Measurements from ENCODE around the gene SAYSD1.
A peak's percentile ranks its signal among the peaks of the same experiment; 100 is the strongest.

The SAYSD1 gene

DNA sequence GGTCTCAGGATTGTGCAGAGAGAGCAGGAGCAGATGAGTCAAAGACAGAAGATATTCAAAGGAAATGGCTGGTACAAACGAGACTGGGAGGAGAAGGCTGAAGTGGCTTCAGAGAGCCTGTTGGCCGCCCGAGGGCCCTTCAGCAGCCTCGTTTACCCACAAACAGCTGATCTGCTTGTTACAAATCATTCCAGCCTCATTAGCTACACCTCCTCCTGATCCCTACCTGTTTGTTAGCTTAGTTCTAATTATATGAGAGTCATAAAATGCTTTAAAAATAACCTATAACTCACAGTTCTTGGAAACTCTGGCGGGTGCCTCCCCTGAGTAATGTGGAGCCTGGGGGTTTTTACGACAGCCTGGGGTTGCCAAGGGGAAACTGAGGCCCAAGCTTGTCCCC is 53.8 kb downstream of the SAYSD1 start:
- peak overlapping the region; percentile 70 for H3K27ac ChIP-seq
- TF ChIP-seq ZFX (IDR thresholded peaks at IDR 0.05) (no peak), CTCF (conservative IDR thresholded peaks at IDR 0.05) (no peak)

DNA sequence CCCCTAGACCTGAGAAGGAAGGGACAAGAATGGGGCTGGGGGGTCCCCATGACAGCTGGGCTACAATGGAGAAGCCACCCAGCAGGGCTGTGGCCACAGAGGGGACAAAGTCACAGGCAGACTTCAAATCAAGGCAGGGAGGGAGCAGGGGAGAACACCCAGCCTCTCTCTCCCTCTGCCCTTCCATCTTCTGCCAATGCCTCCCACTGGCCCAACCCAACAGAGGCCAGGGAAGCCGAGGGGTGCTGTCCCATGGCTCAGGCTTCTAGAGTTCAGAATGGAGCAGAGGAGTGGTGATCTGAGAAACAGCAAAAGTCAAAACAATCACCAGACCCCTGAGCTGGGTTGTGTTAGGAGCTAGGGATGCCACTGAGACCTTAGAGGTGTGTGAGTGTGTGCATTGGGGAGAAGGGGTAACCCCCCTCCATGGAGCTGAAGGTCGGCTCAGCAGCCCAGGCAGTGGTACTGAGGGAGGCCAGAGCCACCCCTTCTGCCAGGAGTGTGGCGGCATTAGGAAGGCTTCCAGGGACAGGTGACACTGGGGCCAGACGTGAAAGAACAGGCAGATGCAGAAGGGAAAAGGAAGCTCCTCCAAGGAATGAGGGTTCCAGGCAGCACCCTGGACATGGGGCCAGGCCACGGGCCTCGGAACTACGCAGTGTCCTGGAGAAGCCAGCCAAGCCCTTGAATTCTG is 54.4 kb downstream of the SAYSD1 start:
- peak overlapping the region; percentile 70 for H3K27ac ChIP-seq
- TF ChIP-seq CTCF (conservative IDR thresholded peaks at IDR 0.05) (no peak), ZFX (IDR thresholded peaks at IDR 0.05) (no peak)

DNA sequence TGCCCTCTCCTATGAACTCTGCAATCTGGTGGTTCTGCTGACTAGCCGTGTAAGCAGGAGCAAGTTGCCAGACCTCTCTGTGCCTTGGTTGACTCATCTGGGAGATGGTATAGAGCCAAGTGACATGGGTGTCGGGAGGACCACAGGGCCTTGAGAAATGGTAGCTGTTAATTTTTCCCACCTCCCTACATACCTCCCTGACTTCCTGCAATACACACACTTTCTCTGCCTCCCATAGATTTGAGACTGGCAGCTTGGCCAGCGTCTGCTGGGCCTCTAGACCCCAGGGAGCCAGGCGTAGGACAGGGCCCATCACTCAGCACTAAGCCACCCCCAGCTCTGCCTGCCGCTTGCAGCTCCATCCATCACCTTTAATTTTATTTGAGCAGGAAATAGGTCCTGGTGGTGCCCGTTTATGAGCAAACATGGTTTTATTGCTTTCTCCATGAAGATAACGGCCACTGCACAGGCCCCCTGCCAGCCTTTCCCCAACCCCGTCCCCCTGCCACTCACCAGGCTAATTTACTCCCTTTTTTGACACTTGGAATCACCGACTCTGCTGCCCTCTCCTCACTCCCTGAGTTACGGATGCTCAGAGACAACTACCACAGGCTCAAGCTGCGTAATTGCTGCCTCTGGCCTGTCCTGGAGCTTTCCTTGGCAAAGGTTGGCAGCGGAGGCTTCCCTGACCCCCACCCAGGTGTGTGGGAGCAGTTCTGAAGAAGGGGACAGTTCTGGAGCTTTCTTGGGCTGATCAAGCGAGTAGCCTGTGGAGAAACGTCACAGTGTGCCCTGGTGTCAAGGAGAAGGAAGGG is 55.3 kb downstream of the SAYSD1 start:
- H3K27ac ChIP-seq, result peak overlapping the region; percentile 70
- no peak for TF ChIP-seq ZFX (IDR thresholded peaks at IDR 0.05)
- no peak for TF ChIP-seq CTCF (conservative IDR thresholded peaks at IDR 0.05)

DNA sequence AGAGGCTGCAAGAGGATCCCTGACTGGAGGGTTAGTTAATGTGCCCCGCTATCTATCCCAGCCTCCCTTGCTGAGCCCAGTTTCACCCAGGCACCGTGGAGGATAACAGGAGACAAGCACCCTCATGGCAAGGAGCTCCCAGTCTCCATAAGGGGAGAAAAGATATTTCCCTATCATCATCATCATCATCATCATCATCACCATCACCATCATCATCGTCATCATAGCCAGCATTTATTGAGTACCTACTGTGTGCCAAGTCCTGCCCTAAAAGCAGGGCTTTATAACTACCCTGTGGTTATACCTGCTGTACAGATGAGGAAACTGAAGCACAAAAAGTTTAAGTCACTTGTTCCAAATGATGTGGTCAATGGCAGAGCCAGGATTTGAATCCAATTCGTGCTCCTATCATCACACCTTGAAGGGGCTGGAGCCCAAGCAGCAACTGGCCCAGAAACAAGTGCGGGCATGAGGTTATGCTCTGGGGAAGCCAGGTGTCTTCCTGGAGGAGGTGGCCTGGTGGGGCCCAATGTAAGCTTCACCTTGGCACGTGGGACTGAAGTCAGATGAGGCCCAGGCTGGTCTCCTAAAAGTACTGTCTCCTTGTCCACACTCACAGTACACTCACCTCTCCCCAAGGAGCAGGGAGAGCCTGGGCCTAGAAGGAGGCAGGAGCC is 56.4 kb downstream of the SAYSD1 start:
- TF ChIP-seq ZFX (IDR thresholded peaks at IDR 0.05) (no peak), CTCF (conservative IDR thresholded peaks at IDR 0.05) (no peak)
- H3K27ac ChIP-seq, result peak overlapping the region; percentile 70

DNA sequence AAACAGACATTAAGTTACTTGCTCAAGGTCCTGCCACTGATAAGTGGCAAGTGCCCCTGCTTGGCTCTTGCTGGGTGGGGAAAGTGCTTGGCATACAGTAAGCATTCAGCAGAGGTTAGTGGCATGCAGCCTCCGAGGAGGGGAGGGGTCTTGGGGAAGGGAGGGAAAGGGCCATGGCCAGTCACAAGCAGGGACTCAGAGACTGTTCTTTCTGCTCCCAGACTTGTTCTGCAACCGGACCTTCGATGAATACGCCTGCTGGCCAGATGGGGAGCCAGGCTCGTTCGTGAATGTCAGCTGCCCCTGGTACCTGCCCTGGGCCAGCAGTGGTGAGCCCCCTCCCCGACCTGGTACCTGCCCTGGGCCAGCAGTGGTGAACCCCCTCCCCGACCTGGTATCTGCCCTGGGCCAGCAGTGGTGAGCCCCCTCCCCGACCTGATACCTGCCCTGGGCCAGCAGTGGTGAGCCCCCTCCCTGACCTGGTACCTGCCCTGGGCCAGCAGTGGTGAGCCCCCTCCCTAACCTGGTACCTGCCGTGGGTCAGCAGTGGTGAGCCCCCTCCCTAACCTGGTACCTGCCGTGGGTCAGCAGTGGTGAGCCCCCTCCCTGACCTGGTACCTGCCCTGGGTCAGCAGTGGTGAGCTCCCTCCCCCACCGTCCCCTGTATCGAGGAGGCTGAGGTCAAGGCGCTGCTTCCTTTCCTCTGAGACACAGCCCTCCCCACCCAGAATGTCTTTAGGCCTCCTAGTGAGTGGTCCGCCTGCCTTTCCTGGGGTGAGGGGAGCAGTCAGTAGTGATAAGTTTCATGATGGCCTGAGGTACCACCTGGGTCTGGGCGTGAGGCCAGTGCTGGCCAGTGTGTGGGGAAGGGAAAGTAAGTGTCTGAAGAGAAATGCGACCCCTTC is 57.5 kb downstream of the SAYSD1 start:
- no peak for TF ChIP-seq CTCF (conservative IDR thresholded peaks at IDR 0.05)
- no peak for TF ChIP-seq ZFX (IDR thresholded peaks at IDR 0.05)
- H3K27ac ChIP-seq, result no peak overlapping the region

DNA sequence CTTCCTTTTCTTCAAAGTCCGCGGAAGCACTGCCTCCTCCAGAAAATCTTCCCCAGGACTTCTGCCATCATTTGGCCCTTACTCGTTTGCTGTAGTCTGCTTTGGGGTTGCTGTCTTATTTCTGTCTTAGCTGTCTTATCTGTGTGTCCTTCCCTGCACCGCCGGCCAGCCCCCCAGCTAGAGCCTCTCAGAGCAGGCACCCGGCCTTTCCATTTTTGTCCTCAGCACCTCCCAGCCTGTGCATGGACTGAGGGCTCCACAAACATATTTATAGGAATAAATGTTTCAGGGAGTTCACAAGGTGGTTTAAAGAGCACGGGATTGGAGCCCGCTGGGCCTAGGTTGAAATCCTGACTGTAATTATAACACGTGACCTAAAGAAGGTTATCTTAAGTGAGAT is 58.3 kb downstream of the SAYSD1 start:
- no peak for TF ChIP-seq CTCF (conservative IDR thresholded peaks at IDR 0.05)
- TF ChIP-seq ZFX (IDR thresholded peaks at IDR 0.05), result no peak
- H3K27ac ChIP-seq, result no peak overlapping the region
